Measurements from ENCODE around the gene OR10H2. TPM values are rescaled to one million over a fixed set of nuclear protein-coding genes. Genes with fewer than 3 reads are reported as not detected.

Gene OR10H2
- total and polyA plus RNA-seq, 2 donors (not counting 3 experiments of a cell fraction or from before 2014, with no cell fraction given): not detected

DNA sequence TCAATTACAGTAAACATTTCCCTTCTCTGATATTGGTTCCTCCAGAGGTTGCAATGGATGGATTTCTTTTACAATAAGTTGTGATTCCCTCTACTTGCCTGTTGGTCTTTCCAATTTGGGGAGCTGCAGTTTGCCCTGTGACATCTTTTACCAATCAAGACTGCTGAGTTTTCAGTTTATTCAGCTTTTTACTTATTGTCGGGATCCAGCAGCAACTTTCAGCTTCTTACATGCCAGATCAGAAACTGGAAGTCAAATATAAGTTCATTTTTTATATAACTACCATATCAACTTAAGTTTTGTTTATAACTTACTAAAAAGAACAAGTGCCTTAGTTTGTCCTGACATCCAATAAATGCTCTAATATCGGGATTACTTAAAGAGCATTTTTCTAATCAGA lies 20.4 kb downstream of the OR10H2 start:
- intact Hi-C loops (cut with micrococcal nuclease): no loop called here
- Histone ChIP-seq H3K36me3 (ENCODE audit: control insufficient read depth in 2 of 2, extremely low read depth in 1 of 2, insufficient read depth in 2 of 2, low read length in 2 of 2) (no peaks in the 10 kb centered on the region), H3K9me3 (replicated peaks; ENCODE audit: control insufficient read depth, insufficient read depth, low read length) (no peaks in the 10 kb centered on the region), H4K20me1 (replicated peaks; ENCODE audit: control insufficient read depth, extremely low read depth, insufficient read depth, low read length) (no peaks in the 10 kb centered on the region), H3K9ac (replicated peaks; ENCODE audit: extremely low read depth, insufficient read depth, low read length) (no peak overlapping the region), H3K4me3 (replicated peaks in 1 of 3; ENCODE audit: insufficient read depth in 1 of 3, low read depth in 1 of 3, low read length in 3 of 3) (no peak overlapping the region), H3K27ac (ENCODE audit: insufficient read depth, low read depth, low read length) (no peak overlapping the region), H3K4me1 (ENCODE audit: control insufficient read depth, extremely low read depth, insufficient read depth, low read length) (no peaks in the 10 kb centered on the region), H3K79me2 (ENCODE audit: control insufficient read depth, insufficient read depth, low read length) (no peaks in the 10 kb centered on the region), H3K9me1 (replicated peaks; ENCODE audit: control insufficient read depth, extremely low read depth, insufficient read depth, low read length) (no peaks in the 10 kb centered on the region), H2AFZ (ENCODE audit: low read depth, low read length) (no peak overlapping the region), H3K27me3 (ENCODE audit: control insufficient read depth in 2 of 2, insufficient read depth in 2 of 2, low read length in 2 of 2) (no peaks in the 10 kb centered on the region), H3K4me2 (ENCODE audit: insufficient read depth, low read length) (no peak overlapping the region)
- ChIA-PET POLR2A (no interaction called here), CTCF (no interaction called here)
- no peak for FAIRE-seq
- no peak for TF ChIP-seq MYC (IDR thresholded peaks at IDR 0.05; ENCODE audit: low read depth, low read length)
- no peak for TF ChIP-seq CTCF (IDR thresholded peaks at IDR 0.05; ENCODE audit: extremely low read depth in 1 of 2, insufficient read depth in 1 of 2, low read depth in 1 of 2, low read length in 2 of 2)
- TF ChIP-seq EZH2 (IDR thresholded peaks at IDR 0.05; ENCODE audit: borderline replicate concordance, low read depth, low read length, severe bottlenecking): no peak
- TF ChIP-seq JUN (IDR thresholded peaks at IDR 0.05; ENCODE audit: borderline replicate concordance, insufficient read depth, insufficient read length, low read depth): no peak
- TF ChIP-seq POLR2AphosphoS5 (IDR thresholded peaks at IDR 0.05; ENCODE audit: insufficient read depth, low read depth, low read length): no peak
- TF ChIP-seq FOS (IDR thresholded peaks at IDR 0.05; ENCODE audit: borderline replicate concordance, insufficient read depth, low read length): no peak
- TF ChIP-seq GATA2 (IDR thresholded peaks at IDR 0.05; ENCODE audit: insufficient read depth, insufficient read length, low read depth, low read length): no peak
- no peak for TF ChIP-seq MAX (IDR thresholded peaks at IDR 0.05; ENCODE audit: insufficient read depth, insufficient read length)
- TF ChIP-seq POLR2A (IDR thresholded peaks at IDR 0.05; ENCODE audit: low read depth, low read length): no peak
- no TSS peak for BruUV-seq (replicated peaks)
- no peak for DNase-seq (ENCODE audit: low read depth, low spot score)
- dilution Hi-C loops (cut with MboI; ENCODE audit: extremely low pct_ligation_motif_present, low sequenced_read_pairs): no loop called here
